Measurements from ENCODE around the gene ESYT2.

ESYT2 gene

DNA sequence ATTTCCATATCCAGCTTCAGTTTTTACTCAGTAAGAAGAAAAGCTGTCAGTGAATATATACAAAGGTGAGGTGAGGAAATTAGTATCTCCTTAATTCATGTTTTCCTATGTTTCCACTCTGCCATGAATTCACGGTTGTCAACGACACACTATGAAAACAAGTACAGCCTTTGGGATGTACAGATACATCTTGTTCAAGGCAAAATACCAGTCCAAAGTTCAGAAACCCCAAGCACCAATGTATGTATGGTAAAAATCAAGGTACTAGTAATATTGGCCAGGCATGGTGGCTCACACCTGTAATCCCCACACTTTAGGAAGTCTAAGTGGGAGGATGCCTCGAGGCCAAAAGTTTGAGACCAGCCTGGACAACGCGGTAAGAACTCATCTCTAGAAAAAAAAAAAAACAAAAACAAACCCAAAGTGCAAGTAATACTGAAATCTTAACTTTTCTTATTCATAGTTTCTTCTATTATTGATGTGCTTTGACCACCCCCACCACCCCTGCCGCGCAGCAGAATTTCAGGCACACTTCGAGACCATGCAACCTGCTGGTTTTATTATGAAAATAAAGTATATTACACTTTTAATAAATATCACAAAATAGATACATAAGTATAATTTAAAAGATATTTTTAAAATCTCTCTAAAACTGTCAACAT lies 3.5 kb downstream of the ESYT2 start:
- no peak for DNase-seq

DNA sequence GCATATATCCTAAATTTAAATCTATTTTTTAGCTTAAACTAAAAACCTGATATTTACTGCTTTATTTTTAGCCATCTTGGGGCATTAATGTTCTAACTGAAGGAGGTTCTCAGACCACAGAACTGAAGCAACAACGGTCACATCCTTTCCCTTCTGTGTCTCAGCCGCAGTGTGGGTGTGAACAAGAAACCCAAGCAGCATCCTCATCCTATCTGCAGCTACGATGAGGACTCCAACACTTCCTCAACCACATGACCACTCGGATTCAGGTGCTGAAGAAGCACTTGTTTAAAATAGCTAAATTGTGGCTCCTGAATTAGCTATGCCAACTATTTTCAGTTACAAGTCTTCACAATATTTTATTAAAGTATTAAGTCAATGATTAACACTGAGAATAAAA lies 5.3 kb downstream of the ESYT2 start:
- DNase-seq: peak; percentile 79 to 86

DNA sequence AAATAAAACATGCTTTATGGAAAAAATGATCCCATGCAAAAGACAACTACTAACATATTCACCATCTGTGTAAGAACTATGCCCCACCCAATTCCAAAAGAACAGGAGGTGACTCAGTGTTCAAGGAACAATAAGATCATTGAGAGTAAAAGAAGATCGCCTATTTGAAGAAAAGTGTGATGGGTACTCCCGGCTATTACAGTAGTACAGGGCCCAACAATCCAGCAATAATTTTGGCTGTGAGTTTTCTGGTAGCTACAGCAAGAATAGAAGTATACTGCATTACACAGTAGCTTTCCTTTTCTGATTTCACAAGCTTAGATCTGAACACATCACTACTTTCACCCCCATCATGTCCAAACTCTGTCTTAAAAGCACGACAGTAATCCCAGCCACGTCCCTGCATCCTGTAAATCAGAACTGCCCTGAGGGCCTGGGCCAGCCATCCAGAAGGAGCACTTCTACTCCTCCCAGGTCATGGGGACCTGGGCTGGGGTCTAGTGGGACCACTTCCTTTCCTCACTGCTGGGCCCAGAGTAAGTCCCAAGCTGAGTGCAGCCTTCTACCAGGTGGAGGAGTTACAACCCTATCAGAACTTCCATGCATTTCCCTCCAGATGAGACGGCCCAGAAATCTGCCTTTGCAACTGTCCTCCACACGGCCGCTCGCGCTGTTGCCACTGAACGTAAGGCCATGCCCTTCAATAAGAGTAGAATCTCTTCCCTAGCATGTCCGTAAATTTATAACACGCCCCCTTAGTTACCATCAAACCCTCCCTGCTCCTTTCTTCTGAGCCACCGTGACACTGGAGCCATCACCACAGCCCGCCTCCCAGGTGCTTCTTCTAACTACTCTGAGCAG lies 7.9 kb downstream of the ESYT2 start:
- no peak for DNase-seq

DNA sequence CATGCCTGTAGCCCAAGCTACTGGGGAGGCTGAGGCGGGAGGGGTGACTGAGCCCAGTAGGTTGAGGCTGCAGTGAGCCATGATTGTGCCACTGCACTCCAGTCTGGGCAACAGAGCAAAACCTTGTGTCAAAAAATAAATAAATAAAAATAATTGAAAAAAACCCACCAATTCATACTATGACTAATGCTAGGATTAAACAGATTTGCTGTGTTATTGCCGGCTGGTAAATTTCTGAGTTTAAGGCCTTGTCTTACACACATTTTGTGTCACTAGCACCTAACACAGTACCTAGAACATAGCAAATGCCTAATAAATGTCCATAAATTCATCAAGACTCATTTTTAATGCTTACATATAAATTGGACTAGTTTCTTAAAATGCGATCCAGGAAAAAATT lies 8.7 kb downstream of the ESYT2 start:
- DNase-seq: no peak

DNA sequence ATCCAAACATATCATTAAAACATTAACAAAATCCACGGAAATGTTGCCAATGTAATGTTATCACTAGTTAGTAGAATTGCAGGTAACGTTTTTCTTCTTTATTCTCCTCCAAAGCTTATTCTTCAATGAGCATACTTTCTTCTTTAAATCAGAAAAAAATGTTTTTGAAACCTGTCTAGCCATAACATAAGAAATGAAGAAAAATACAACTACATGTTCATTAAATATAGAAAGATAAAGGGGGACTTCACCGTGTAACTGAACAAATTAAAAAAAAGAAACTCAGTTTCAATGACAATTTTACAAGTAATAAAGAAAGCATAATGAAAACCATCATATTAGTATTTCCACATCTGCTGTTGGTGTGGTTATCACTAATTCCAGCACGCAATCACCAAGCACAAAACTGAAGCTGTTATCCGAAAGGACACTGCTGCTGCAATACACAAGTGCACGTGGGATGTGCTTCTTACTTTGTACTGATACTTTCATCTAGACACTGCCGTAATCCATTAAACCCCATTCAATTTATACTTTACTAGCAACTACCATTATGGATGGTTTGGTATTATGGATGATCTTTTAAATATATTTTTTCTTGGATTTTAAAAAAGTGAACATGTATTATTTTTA lies 9.6 kb downstream of the ESYT2 start:
- DNase-seq: no peak

DNA sequence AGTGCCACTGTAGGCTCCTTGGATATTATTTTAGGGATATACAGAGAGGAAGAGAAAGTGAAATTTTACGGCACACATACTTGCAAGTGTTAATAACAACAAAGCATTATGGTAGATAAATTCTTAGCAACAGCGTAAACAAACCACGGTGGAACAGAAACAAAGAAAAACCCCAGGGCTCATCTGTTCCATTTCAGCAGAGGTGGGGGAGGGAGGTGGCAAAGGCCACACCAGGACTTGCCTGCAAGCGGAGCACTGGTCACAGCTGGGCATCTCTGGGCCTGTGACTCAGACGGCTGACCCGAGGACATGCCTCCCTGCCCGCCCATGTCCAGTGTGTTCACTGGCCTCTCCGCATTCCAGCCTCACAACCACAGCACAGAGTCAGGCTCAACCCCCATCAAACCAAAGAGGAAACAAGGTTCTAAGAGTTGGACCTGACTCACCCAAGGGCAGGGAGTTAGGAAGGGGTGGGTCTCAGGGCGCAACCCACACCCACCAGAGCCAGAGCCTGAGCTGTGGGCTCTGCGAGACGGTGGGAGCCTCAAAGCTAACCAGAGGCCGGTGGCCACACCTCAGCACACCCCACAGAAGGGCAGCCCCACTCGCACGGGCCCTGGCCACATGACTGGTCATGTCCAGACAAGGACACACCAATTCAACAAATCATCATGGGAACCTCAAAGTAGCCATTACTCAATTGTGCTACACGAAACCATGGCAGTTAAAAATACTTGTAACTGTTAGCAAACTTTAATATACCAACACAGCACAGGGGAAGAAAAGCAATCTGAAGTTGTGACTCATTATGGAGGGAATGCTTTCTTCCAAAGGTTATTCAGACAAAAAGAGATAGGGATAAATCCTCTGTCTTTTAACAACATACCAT lies 10.7 kb downstream of the ESYT2 start:
- DNase-seq: peak; percentile 90

DNA sequence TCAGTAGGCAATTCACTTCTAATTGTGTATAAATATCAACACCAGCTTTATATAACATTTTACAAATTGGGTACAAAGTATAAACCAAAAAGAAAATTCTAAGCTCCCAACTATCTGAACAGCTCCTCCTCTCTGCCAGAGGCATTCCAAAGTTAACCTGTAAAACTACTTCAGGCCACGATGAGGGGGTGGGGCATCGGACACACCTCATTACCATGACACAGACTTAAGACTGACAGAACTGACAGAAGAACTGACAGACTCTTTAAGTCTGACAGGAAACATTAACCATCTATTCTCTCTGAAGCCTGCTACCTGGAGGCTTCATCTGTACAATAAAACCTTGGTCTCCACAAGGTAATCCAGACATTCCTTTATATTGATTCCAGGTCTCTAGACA lies 12.3 kb downstream of the ESYT2 start:
- peak; percentile 24 to 42 for DNase-seq

DNA sequence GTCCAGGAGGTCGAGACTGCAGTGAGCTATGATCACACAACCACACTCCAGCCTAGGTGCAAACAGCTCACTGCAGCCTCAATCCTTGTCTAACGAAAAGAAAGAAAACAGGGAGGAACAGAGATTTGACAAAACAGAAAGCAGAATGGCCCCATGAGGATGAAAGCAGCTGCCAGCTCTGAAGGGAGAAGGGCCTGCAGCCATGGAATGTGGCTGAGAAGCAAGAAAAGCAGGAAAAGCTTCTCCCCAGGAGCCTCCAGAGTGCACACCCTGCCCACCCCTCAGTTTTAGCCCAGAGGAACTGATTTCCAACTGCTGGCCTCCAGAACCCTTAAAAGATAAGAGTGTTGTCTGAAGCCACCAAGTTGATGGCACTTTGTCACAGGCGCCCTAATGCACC lies 13.0 kb downstream of the ESYT2 start:
- DNase-seq: peak in 1 of 2 donors; percentile 7

DNA sequence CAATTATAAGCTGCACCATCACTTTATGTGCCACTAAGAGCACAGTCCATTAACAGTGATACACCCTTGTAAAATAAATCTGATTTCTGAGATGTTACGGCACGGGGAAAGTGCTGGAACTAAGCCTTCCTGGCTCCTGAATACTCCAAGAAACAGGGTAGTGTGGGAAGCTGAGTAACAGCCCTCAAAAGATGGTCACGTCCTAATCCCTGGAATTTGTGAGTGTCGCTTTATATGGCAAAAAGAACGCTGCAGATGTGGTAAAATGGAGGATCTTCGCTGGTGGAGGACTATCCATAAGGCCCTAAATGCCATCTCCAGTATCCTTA lies 13.5 kb downstream of the ESYT2 start:
- DNase-seq: no peak

DNA sequence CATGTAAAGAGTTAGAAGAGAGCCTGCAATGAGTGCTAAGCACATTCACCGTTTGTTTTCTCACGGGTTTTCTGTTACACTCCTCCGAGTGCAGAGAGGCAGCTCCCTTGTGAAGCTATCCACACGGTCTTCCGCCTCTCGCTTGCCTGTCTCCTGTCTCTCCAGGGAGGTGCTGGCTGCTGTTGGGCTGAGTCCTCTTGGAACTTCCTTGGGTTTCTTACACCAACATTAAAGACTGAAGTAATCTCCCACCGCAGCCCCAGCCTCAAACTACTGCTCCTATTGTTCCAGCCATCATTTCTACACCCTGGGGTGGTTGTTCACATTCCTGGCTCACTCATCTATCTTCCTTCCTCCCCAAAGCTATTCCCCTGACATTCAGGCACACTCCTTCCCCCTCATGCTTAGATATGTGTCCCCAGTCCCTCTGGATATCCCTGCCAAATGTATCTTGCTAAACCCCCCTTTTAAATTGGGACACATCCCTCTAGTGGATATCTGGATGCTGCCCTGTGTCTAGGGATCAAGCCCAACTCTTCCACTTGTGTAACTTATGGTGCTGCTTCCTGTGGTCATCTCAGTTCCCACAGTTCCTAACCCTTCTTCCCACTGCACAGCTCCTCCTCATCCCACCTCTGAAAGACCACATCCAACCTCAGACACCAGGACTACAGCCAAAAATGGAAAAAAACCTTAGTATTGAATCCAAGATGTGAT lies 14.1 kb downstream of the ESYT2 start:
- DNase-seq: no peak

DNA sequence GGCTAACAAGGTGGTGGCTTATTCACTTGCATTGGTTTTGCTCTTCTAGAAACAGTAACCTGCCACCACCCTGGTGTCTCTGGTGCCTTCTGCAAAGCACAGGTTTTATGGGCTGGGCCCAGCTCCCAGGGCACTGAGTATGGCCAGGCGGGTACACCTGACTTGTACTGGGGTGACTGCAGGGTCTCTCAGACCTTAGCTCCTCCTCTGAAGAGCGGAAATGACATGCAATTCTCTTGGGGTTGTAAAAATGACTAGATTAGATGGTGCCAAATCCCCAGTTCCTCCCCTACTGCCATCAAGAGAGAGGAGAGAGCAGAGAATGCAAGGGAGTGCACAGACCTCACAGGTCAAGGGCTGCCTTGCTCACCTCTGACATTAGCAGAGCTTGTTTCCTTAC lies 14.7 kb downstream of the ESYT2 start:
- peak; percentile 60 to 73 for DNase-seq

DNA sequence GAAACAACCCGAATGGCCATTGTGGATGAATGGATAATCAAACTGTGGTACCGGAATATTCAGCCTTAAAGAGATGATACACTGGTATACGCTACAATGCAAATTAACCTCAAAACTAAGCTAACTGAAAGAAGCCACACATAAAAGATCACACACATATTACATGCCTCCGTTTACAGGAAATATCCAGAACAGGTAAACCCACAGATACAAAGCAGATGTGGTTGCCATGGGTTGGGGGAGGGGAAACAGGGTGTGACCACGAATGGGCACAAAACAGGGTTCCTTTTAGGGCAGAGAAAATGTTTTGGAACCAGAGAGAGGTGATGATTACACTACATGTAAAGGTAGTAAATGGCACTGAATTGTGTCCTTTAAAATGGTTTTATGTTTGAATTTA lies 16.6 kb downstream of the ESYT2 start:
- peak; percentile 85 to 91 for DNase-seq

DNA sequence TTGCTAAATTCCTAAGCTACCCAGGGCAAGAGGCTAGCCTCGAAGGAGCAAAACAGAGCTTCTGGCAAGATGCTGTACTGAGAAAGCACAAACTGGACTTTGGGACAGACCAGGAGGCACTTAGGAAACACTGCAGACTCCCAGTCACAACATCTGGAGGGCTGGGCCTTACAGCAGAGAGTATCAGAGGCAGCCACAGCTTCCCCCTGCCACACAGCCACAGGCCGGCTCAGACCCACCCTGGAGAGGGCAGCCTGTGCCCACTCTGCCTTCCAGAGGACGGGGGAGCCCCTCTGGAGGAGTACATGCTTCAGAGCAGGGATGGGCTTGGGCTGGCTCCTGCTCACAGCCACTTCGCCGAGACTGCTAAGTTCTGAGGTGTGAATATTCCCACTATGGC lies 17.4 kb downstream of the ESYT2 start:
- DNase-seq: no peak

DNA sequence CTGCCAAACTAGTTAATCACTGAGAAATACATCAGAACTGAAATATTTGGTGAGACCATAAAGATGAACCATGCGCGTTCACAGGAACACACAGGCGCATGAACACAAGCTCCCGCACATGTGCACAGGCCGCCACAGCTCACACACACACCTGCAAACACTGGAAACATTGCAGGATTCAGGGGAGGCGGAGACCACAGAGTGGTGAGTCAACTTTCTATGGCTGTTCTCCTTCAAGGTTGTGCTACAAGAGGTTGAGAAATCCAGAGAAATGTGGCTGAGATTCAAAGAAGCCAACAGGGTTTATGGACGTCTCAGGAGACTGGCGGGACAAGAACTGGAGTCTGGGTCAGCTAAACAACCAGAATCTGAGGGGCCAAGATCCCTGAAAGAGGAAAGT lies 17.8 kb downstream of the ESYT2 start:
- peak; percentile 35 to 42 for DNase-seq

DNA sequence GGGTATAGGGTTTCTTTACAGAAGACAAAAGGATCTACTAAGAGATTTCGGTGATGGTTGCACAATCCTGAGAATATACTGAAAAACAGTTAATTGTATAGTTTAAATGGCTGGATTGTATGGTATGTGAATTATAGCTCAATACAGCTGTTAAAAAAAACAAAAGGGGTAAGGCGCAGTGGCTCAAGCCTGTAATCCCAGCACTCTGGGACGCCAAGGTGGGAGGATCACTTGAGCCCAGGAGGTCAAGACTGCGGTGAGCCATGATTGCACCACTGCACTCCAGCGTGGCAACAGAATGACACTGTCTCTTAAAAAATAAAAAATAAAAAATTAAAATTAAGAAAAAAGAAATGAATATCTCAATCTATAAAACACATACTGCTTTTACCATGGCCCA lies 18.5 kb downstream of the ESYT2 start:
- no peak for DNase-seq

DNA sequence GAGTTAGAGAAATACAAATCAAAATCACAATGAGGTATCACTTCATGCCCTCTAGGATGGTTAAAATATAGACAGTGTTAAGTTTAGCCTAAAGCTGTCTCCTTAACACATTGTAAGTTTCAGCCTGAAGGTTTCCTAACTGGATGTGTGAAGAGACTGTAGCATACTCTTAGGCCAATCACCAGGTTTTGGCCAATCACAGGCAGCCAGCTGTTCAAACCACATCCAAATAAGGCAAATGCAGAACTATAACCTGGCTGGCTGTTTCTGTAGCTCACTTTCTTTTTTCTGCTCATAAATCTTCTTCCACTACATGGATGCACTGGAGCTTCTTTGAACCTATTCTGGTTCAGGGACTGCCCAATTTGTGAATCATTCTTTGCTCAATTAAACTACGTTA lies 19.7 kb downstream of the ESYT2 start:
- peak; percentile 51 to 62 for DNase-seq

DNA sequence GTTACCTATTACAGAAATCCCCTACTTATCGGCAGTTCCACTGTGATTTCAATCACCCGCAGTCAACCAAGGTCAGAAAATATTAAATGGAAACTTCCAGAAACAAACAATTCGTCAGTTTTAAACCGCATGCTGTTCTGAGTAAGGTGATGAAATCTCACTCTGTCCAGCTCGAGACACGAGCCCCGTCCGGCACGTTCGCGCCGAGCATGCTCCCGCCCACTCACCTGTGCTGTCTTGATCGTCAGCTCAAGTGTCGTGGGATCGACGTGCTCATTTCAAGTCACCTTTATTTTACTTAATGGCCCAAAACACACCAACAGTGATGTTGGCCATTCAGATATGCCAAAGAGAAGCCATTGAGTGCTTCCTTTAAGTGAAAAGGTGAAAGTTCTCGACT lies 21.2 kb downstream of the ESYT2 start:
- DNase-seq: no peak

DNA sequence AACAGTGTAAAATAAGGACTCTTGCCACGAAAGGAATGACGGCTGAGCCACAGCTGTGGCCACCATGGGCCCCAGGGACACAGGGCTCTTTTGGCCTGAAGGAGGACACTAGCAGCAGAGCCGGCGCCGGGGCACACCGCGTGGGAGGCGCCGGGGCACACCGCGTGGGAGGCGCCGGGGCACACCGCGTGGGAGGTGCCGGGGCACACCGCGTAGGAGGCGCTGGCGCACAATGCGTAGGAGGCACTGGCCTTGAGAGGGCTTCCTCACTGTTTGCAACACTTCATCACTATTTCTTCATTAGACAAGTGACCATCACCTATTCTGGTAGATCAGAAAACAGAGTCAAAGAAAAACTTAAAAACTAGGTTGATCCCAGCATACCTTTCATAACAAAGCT lies 23.4 kb downstream of the ESYT2 start:
- DNase-seq: no peak

DNA sequence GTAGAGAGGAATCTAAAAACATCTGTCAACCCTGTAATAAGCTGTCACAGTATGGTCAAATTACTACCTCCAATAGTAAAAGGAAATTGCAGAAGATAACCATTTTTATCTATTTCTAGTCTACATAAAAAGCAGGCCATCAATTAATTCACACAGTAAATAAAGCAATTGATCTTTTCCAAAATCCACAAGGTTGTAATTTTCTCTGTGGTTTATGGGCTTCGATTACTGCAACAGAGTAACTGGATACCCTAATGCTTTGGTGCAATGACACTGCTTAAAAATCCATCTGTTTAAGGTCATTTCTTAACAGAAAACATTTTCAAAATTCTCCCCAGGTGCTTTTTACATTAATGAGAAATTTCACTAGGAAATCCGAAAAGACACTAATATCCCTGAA lies 23.9 kb downstream of the ESYT2 start:
- DNase-seq: no peak

DNA sequence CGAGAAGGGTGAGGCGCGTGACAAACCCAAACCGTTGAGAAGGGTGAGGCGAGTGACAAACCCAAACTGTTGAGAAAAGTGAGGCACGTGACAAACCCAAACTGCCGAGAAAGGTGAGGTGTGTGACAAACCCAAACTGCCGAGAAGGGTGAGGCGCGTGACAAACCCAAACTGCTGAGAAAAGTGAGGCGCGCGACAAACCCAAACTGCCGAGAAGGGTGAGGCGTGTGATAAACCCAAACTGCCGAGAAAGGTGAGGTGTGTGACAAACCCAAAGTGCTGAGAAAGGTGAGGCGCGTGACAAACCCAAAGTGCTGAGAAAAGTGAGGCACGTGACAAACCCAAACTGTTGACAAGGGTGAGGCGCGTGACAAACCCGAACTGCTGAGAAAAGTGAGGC lies 25.0 kb downstream of the ESYT2 start:
- peak; percentile 39 to 57 for DNase-seq

DNA sequence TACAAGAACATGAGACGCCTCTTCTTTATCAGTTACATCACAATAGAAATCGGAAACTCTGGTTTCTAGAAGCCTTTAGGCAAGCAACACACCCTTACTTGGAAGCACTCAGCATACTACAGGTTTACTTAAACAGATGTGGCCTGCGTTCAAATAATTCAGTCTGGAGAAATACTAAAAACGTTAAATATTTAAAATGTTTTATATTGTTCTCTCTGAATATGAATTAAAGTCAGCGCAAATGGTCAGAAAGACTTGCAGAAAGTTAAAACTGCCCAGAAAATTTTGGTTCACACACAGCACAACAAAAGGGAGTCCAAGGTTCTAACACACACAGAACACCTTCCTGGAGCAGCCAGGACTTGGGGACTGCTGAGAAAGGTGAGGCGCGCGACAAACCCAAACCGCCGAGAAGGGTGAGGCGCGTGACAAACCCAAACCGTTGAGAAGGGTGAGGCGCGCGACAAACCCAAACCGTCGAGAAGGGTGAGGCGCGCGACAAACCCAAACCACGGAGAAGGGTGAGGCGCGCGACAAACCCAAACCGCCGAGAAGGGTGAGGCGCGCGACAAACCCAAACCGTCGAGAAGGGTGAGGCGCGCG lies 25.8 kb downstream of the ESYT2 start:
- DNase-seq: peak in 1 of 2 donors; percentile 48
